ENCODE results near the gene GNAQ.

The GNAQ gene

DNA sequence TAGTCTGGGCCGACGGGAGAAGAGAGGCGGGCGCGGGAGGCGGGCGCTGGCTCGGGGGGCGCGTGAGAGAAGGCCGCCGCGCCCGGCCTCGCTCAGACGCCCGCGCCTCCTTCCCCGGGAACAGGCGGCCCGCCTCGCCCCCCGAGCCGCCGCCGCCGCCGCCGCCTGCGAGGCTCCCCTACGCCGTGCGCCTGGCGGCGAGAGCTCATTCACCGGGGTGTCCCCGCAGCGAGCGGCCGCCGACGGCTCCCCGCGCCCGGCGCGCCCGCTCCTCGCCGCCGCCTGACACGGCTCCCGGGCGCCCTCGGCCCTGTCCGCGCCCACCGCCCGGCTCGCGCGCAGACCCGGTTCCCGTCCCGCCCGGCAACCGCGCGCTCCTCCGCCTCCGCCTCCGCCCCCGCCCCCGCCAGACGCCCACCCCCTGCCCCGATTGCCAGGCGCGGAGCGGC is at the start of gene GNAQ:
TSS of gene GNAQ (minus strand) at position 368 of the 449 bp plus-strand sequence. CDS start 576 bp downstream, outside the sequence.
- DNase-seq (ENCODE audit: low spot score) = no peak

DNA sequence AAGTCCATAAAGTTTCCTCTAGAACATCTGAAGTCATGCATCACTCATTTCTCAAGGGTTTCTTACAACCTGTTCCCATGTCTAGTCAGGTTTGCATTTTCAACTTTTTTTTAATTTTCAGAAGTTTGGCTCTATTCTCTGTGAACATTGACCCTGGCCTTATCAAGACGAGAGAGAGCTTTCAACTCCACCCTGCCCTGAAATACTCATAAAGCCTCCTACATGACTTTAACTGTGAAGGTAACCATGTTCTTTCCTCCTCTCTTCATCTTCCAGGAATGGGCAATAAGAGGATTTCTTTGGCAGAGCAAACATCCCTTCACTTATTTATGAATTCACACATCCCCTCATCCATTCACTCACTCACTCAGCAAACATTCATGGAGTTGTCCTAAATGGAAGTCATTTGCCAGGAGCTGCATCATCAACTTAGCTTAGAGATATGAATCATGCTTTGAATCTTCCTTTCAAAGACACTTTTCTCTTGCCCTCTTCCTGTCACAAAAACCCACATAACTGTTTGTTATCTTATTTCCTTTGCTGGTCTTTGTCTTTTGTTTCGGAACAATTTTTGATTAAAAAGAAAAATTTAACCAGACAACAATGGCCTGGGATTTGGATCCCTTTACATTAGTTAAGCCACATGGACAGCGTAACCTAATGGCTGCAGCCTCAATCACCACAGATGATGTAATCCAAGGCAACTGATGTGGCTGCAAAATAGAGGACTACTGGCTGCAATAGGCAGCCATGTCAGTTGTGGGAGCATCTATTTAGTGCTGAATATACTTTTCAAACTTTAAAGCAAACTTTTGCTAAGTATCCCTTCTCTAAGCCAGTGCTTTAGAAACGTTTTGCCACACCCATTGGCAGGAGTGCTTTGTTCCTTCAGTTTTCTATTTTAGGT is 43.0 kb upstream of the GNAQ start:
- DNase-seq (ENCODE audit: low spot score) = peak; percentile 21

DNA sequence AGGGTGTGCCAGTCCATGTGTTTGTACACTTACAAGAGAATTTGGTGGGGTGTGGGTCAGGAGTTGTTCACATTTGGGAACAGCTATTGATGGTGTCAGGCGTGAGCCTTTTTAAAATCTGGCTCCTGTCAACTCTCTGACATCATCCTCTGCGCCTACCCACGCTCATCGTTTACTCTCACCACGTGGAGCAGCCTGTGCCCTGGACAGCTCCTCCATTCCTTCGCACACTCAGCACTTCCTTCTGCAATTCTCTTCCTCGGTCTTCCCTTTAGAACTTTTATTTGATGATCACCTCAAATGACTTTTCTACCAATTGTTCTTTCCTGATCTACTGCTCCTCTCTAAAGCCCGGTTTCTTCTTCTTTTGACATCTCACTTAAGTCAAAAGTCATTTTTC is 42.1 kb upstream of the GNAQ start:
- DNase-seq (ENCODE audit: low spot score) = no peak

DNA sequence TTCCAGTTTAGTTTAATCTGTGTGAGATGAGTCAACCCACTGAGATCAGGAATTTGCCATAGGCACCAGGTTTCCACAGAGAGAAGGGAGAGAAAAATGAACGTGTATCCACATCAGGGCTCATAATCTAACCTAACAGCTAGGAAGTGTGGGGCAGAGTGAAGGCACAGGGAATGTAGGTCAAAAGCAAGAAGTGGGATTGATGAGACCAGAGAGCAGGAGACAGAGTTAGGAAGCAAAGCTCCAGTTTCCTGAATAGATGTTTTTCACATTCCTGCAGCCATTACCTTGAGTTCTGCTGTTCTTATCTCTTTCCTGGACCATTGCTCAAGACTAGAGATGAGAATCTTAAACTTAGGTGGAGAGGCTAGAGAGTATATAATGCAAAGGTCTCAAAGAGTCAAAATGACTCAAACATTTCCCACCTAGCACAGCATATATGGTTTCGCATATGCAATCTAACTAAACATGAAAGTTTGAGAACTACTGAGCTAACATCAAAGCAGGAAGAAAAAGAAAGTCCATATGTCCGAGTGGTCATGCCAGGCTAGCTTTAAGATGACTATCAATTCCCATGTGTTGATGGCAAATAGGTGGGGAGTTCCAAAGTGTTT is 41.1 kb upstream of the GNAQ start:
- no peak for DNase-seq (ENCODE audit: low spot score)

- no peak for DNase-seq (ENCODE audit: low spot score)
These were observed 38.9 kb upstream of the GNAQ start for GRCh38 chr9:78070521-78070920.

- no peak for DNase-seq (ENCODE audit: low spot score)
These were observed 32.5 kb upstream of the GNAQ start for GRCh38 chr9:78064075-78064474.

- no peak for DNase-seq (ENCODE audit: low spot score)
These were observed 31.1 kb upstream of the GNAQ start for GRCh38 chr9:78062710-78063109.

- DNase-seq (ENCODE audit: low spot score) = peak; percentile 45
These were observed 22.6 kb upstream of the GNAQ start for GRCh38 chr9:78054218-78054617.

DNA sequence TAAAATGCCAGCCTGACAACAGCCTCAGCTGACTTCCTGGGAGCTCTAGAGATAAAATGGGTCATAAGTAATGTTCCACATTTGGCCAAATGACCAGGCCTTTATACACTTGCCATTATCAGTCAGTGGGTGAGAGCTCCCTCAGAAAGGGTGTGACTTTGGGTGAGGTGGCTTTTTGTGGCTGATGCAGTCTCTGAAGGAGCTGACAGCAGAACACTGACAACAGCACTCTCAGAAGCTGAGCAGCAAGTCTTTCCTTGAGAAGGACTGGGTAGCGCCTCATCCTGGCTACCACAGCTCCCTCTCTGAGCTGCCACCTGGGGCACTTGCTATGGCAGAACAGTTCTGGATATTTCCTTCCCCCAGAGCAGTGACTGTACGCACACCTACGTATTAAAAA is 22.0 kb upstream of the GNAQ start:
- no peak for DNase-seq (ENCODE audit: low spot score)

- DNase-seq (ENCODE audit: low spot score) = no peak
These were observed 18.8 kb upstream of the GNAQ start for GRCh38 chr9:78050421-78050820.

GRCh38 chr9:78049484-78049883 is 17.9 kb upstream of the GNAQ start:
- no peak for DNase-seq (ENCODE audit: low spot score)

DNA sequence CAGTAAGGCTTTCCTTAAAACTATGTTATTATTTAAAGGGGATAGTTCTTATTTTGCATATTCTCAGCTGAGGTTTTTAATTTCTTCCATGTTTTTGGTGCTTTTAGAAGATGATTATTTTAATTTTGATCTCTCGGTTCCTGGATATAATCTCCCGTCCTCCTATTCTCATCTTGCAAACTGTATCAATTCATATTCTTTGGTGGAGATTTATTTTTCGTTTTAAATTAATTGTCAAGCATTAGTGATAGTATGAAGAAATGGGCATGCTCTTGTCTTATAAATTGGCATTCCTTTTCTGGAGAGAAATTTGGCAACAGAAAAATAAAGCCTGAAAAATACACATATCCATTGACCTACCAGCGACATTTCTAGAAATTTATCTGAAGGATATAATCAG is 15.5 kb upstream of the GNAQ start:
- no peak for DNase-seq (ENCODE audit: low spot score)

DNA sequence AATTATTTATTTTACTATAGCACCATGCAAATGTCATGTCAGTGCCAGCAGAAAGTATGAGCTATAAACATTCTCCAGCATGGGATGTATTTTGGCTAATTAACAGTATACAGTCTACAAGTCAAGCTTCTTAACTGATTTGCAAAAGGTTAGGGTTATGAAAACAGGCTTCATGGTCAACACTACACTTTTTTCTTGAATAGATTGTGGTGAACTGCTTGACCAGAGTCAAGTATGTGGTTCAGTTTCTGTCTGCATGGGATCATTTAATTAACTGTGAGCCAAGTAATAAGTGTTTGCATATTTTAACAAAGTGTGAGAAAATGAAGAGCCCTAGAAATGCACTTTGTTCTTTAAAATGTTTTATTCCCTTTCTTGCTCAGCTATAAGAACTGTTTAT is 14.5 kb upstream of the GNAQ start:
- no peak for DNase-seq (ENCODE audit: low spot score)

DNA sequence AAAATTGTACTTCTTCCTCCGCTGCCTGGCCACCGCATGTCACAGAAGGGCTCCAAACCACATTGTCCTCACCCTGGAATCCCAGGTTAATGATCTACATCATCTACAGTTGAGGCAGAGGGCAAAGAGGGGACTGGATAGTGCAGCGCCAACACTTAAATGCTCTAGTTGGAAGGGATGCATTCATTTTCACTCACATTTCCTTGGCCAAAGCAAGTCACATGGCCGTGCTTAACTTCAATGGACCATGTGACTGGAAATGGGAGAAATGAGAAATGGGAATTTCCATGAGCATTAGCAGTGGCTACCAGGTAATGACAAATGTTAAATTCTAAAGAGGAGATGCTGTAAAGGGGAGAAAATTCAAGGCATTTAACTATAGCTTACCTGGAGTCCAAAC is 13.3 kb upstream of the GNAQ start:
- DNase-seq (ENCODE audit: low spot score) = no peak

GRCh38 chr9:78044189-78044588 is 12.6 kb upstream of the GNAQ start:
- DNase-seq (ENCODE audit: low spot score) = no peak

- DNase-seq (ENCODE audit: low spot score) = no peak
These were observed 10.4 kb upstream of the GNAQ start for GRCh38 chr9:78041971-78042370.

DNA sequence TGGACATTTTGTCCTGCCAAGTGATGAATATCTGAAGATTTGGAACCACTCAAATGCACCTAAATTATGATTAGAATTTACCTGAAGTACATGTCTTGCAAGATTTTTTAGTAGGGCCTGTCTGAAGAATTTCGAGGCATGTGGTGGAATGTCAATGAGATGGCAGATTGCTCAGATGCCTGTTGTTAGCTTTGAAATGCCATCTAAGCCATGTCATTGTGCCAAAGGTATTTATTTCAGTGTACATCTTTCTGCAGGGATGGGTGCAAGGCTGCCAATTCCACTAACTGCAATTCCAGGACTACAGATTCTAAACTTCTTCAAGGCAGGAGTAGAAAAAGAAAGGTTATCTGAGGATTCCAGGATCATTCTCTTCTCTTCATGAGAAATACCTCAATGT is 9.1 kb upstream of the GNAQ start:
- DNase-seq (ENCODE audit: low spot score) = no peak

- DNase-seq (ENCODE audit: low spot score) = no peak
These were observed 7.1 kb upstream of the GNAQ start for GRCh38 chr9:78038620-78039300.

DNA sequence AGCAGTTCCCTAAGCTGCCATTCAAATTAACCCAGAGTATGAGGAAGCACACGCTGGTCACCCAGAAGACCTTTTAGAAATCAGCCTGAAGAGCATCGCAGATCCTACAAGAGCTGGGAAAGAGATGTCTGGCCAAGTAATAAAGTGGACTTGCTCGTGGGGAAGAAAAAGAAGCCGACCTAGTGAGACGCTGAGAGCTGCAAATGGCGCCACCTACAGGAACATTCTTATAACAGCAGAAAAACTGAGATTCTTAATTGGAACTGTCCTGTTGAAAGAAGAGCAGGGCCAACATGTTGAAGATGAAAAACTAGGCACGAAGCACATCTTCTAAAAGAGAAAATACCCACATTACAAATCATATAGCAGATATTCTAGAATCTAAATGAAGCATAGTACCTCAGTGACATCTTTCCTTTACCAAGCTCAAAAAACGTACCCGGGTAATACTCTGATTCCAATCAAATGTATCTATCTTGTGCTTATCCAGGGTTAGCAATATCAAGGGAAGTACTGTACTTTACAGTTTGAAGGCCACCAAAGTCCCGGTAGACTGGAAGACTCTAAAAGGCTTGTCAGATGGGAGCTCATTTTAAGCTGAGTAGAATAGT is 3.9 kb upstream of the GNAQ start:
- peak; percentile 74 for DNase-seq (ENCODE audit: low spot score)

GRCh38 chr9:78033870-78034269 is 2.3 kb upstream of the GNAQ start:
- no peak for DNase-seq (ENCODE audit: low spot score)

GRCh38 chr9:78032730-78033457 is 1.3 kb upstream of the GNAQ start:
- peak; percentile 59 for DNase-seq (ENCODE audit: low spot score)
